Endothelial cell (in vitro differentiated cells): ENCODE data around the gene RGS6. TPM values are rescaled to one million over a fixed set of nuclear protein-coding genes. Genes with fewer than 3 reads are reported as not detected.

Source experiments
- DNase-seq: peaks from one replicate; pipeline ENCODE4 v3.0.0; 2021; ENCODE audit warnings: low spot score
- H3K27ac Mint-ChIP-seq: one replicate; pipeline ENCODE4 v1.8.0; 2021; ENCODE audit warnings: mixed read lengths, inconsistent platforms; ENCODE audit not compliant: unreplicated experiment
- H3K27me3 Mint-ChIP-seq: one replicate; pipeline ENCODE4 v1.8.0; 2021; ENCODE audit warnings: mild to moderate bottlenecking, moderate library complexity, mixed read lengths, inconsistent platforms; ENCODE audit not compliant: unreplicated experiment
- H3K36me3 Mint-ChIP-seq: one replicate; pipeline ENCODE4 v1.8.0; 2021; ENCODE audit warnings: mild to moderate bottlenecking, low read depth, mixed read lengths, inconsistent platforms; ENCODE audit not compliant: unreplicated experiment
- H3K4me1 Mint-ChIP-seq: one replicate; pipeline ENCODE4 v1.8.0; 2021; ENCODE audit warnings: mild to moderate bottlenecking, mixed read lengths, inconsistent platforms; ENCODE audit not compliant: unreplicated experiment
- H3K4me3 Mint-ChIP-seq: one replicate; pipeline ENCODE4 v1.8.0; 2021; ENCODE audit warnings: mild to moderate bottlenecking, mixed read lengths, inconsistent platforms; ENCODE audit not compliant: unreplicated experiment
- H3K9me3 Mint-ChIP-seq: one replicate; pipeline ENCODE4 v1.8.0; 2021; ENCODE audit warnings: mixed read lengths, inconsistent platforms; ENCODE audit not compliant: unreplicated experiment
- total RNA-seq: library from RNA; stranded (reverse); fragmentation: NEBNext Ultra II Directional; extraction: Animal tissue kit (Norgen Biotek cat#: 25700); gene quantifications from one replicate; pipeline ENCODE4 v1.2.1, GENCODE V29; 2021; ENCODE audit not compliant: unreplicated experiment
- TF ChIP-seq, protein P1 (sequence below): fragments of 200-600 bp; sonication (generic); IDR thresholded peaks from one replicate; pipeline ENCODE4 v1.5.0; 2021; ENCODE audit warnings: antibody characterized with exemption; ENCODE audit not compliant: unreplicated experiment

Gene RGS6
- total RNA-seq, 1 donor from 2014 or later = 15.7 TPM

DNA sequence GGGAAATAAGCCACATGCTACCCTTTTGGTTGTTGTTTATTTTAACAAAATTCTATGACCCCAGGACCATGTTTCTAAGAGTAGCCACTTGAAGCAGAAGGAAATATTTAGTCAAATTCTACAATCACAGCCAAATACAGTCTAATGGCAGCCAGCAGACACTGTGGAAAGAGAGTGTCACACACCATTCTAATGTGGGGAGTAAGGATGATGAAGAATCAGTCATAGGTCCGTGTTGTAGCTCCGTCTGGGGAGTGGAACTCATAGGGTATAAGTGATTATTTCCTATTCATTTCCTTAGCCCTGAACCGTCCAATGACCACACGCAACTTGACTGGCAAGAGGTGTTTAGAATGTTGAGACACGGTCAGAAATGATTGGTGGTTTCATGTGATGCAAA, 500.5 kb downstream of the RGS6 start:
- Mint-ChIP-seq H3K36me3 (no peaks in the 10 kb centered on the region), H3K4me3 (no peak overlapping the region), H3K27ac (no peak overlapping the region), H3K4me1 (peaks cover 2% of the 10 kb centered on the region), H3K9me3 (no peaks in the 10 kb centered on the region), H3K27me3 (peaks cover 1% of the 10 kb centered on the region)
- no peak for DNase-seq
- TF ChIP-seq, protein P1, sequence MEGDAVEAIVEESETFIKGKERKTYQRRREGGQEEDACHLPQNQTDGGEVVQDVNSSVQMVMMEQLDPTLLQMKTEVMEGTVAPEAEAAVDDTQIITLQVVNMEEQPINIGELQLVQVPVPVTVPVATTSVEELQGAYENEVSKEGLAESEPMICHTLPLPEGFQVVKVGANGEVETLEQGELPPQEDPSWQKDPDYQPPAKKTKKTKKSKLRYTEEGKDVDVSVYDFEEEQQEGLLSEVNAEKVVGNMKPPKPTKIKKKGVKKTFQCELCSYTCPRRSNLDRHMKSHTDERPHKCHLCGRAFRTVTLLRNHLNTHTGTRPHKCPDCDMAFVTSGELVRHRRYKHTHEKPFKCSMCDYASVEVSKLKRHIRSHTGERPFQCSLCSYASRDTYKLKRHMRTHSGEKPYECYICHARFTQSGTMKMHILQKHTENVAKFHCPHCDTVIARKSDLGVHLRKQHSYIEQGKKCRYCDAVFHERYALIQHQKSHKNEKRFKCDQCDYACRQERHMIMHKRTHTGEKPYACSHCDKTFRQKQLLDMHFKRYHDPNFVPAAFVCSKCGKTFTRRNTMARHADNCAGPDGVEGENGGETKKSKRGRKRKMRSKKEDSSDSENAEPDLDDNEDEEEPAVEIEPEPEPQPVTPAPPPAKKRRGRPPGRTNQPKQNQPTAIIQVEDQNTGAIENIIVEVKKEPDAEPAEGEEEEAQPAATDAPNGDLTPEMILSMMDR = no peak

DNA sequence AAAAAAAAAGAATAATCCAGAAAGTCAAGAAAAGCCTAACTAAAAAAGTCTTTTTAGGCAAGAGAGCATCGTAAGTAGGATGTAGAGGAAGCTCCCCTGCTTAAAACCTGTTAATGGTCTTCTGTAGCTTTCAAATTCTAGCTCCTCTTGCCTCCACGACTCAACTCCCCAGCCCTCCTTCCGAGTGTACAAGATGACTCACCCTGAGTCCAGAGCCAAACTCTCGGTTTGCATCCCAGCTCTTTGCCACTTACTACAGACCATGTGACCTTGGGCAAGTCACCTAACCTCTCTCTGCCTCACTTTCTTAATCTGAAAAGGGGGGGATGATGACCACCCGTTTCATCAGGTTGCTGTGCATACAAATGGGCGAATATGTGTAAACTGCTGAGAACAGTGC, 501.3 kb downstream of the RGS6 start:
- Mint-ChIP-seq H3K4me3 (no peak overlapping the region), H3K36me3 (no peaks in the 10 kb centered on the region), H3K27me3 (peaks cover 1% of the 10 kb centered on the region), H3K4me1 (peaks cover 6% of the 10 kb centered on the region), H3K27ac (no peak overlapping the region), H3K9me3 (no peaks in the 10 kb centered on the region)
- no peak for DNase-seq
- TF ChIP-seq, protein P1 = no peak

DNA sequence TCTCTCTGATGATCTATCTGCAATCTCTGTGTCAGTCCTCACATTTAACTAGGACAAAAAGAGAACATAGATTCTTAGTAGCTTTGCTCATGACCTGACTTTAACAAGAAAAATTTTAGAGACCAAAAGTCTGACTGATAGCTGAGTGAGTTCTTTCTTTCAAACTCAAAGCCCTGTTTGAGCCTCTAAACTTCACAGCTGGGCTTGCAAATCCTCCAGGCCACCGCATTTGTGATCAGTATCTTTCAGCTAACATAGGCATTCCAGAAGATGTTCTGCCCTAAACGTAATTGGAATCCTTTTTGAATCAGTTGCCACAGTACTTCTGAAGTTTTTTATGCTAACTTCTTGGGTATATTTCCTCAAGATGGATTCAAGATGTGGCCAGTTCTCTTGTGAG, 502.6 kb downstream of the RGS6 start:
- TF ChIP-seq, protein P1 = no peak
- Mint-ChIP-seq H3K4me1 (peaks cover 15% of the 10 kb centered on the region), H3K27ac (no peak overlapping the region)

DNA sequence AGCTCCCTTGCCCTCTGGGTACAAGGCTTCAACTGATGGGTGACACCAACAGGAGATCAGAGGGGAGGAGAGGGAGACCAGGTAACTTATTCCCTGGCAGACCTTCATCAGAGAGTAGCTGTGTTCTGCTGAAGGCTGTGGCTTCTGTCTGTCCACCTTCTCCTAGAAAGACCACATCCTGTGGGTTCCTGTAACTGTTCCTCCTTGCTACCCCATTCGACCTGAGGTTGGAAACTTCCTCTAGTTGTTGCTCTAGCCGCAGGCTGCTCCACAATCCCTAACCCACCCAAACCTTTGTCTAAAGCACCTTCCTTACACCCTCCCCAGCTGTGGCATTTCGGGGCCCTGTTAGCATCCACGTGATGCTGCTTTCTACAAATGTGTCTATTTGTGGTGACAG, 507.5 kb downstream of the RGS6 start:
- Mint-ChIP-seq H3K4me1 (peaks cover 23% of the 10 kb centered on the region), H3K36me3 (peaks cover 3% of the 10 kb centered on the region), H3K27me3 (peaks cover 3% of the 10 kb centered on the region), H3K9me3 (no peaks in the 10 kb centered on the region), H3K4me3 (peak overlapping the region; percentile 19), H3K27ac (peak overlapping the region; percentile 8)
- DNase-seq = no peak
- TF ChIP-seq, protein P1 = no peak

More for the DNA sequence above, 502.6 kb downstream of the RGS6 start:
- no peaks in the 10 kb centered on the region for H3K9me3 Mint-ChIP-seq
- H3K36me3 Mint-ChIP-seq = peaks cover 1% of the 10 kb centered on the region
- no peak overlapping the region for H3K4me3 Mint-ChIP-seq
- H3K27me3 Mint-ChIP-seq = peaks cover 5% of the 10 kb centered on the region
- DNase-seq = no peak

DNA sequence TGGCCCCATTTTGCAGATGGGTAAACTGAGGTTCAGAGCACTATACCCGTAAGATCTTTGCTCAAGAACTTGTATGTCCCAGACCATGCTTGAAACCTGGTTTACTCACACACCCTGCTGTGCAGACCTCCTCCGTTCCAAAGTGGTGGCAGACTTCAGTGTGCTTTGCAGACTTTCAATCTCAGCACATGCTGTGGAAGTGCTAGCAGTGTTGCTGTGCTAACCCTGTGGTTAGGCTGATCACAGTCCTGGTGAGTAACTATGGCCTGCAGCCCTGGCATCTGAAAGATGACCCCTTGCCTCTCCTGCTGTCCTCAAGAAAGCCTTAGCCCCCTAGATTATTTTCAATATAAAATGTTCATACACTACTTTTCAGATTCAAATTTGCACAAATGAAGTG, 511.0 kb downstream of the RGS6 start:
- no peak overlapping the region for H3K27ac Mint-ChIP-seq
- TF ChIP-seq, protein P1 = no peak

More for the DNA sequence above, 511.0 kb downstream of the RGS6 start:
- H3K4me1 Mint-ChIP-seq = peaks cover 25% of the 10 kb centered on the region
- peaks cover 5% of the 10 kb centered on the region for H3K27me3 Mint-ChIP-seq
- H3K9me3 Mint-ChIP-seq = no peaks in the 10 kb centered on the region
- H3K36me3 Mint-ChIP-seq = peaks cover 3% of the 10 kb centered on the region
- DNase-seq = no peak
- H3K4me3 Mint-ChIP-seq = no peak overlapping the region
